ENCODE data around the gene SPEG.

DNA sequence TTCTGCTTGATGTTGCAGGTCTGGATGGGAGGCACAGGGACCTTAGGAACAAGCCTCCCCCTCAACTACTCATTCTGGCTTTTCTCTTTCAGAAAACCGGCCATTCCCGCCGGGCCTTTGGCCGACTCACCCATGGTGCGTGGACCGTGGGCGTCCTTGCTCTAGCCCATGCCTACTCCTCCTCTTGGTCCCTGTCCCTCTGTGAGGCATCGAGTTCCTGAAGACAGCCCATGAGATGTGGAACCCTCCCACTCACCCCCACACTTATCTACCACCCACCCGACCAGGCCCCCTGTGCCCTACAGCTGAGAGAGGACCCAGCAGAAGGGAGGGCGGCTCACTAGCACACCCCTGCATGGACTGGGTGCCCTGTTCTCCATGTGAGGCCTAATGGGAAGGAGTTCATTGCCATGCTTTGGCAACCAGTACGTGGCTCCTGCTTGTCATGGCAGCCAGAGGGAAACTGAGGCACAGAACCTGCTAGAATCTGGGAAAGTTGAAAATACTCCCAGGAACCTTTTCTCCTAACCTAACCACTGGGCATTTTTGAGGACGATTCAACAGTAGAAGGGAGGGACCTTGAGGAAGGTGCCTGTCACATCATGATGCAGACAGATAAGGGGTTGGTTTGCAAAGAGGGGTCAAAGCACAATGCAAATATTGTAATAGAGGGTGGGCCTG, 8.5 kb downstream of the SPEG start:
- TF ChIP-seq POLR2AphosphoS5 (IDR thresholded peaks at IDR 0.05) (peak in 1 of 4 donors; percentile 42), EP300 (IDR thresholded peaks at IDR 0.05) (no peak)

All from sigmoid colon (tissue), 4 donors.